Neutrophil (primary cell): ENCODE results near the gene ST3GAL3.

Source experiments
- H3K27ac ChIP-seq: fragments of 200-600 bp; sonication (generic); 2 replicates; pipeline ENCODE4 v1.5.1; 2016; ENCODE audit warnings: mild to moderate bottlenecking, moderate library complexity
- H3K27me3 ChIP-seq: fragments of 200-600 bp; sonication (generic); 2 replicates; pipeline ENCODE4 v1.6.0; 2016; ENCODE audit warnings: mild to moderate bottlenecking
- H3K36me3 ChIP-seq: fragments of 200-600 bp; sonication (generic); 2 replicates; pipeline ENCODE4 v1.5.1; 2017
- H3K4me1 ChIP-seq, 2 experiments: fragments of 200-600 bp in 1 of 2; sonication (generic) in 1 of 2; 1 replicate in 1 of 2; 2 replicates in 1 of 2; pipeline versions ENCODE4 v1.5.1 to v1.6.1; 2013 to 2016; ENCODE audit warnings: low read depth in 1 of 2, low read length in 1 of 2, mild to moderate bottlenecking in 1 of 2, moderate library complexity in 1 of 2; ENCODE audit not compliant: control insufficient read depth in 1 of 2, insufficient read depth in 1 of 2
- H3K4me3 ChIP-seq, 2 experiments: fragments of 200-600 bp in 1 of 2; sonication (generic) in 1 of 2; 1 replicate in 1 of 2; 2 replicates in 1 of 2; pipeline ENCODE4 v1.5.1; 2013 to 2016; ENCODE audit warnings: low read depth in 1 of 2, low read length in 1 of 2, mild to moderate bottlenecking in 1 of 2, moderate library complexity in 1 of 2
- H3K9me3 ChIP-seq: fragments of 200-600 bp; sonication (generic); 2 replicates; pipeline ENCODE4 v1.5.1; 2016
- CTCF ChIP-seq: fragments of 200-600 bp; sonication (generic); IDR thresholded peaks from 2 replicates; pipeline ENCODE4 v1.5.1; 2016; ENCODE audit warnings: antibody characterized with exemption

The ST3GAL3 gene

GRCh38 chr1:43938892-43939587 lies 231.7 kb downstream of the ST3GAL3 start:
- no peaks in the 10 kb centered on the region for H3K36me3 ChIP-seq
- TF ChIP-seq CTCF: no peak

GRCh38 chr1:43942411-43942810 lies 235.1 kb downstream of the ST3GAL3 start:
- H3K27ac ChIP-seq: no peak overlapping the region
- H3K27me3 ChIP-seq: peaks cover 16% of the 10 kb centered on the region
- no peaks in the 10 kb centered on the region for H3K36me3 ChIP-seq

More at GRCh38 chr1:43938892-43939587, 231.7 kb downstream of the ST3GAL3 start:
- H3K4me1 ChIP-seq: peaks cover 7 to 17% of the 10 kb centered on the region in 2 experiments
- no peaks in the 10 kb centered on the region for H3K9me3 ChIP-seq
- no peak overlapping the region for H3K27ac ChIP-seq
- H3K27me3 ChIP-seq: peaks cover 49% of the 10 kb centered on the region
- H3K4me3 ChIP-seq: no peak overlapping the region

GRCh38 chr1:43944860-43945259 lies 237.5 kb downstream of the ST3GAL3 start:
- Histone ChIP-seq H3K9me3 (no peaks in the 10 kb centered on the region), H3K4me3 (no peak overlapping the region), H3K27ac (no peak overlapping the region), H3K36me3 (peaks cover 4% of the 10 kb centered on the region), H3K4me1 (peaks cover 17 to 25% of the 10 kb centered on the region in 2 experiments), H3K27me3 (no peaks in the 10 kb centered on the region)
- TF ChIP-seq CTCF: no peak

More at GRCh38 chr1:43942411-43942810, 235.1 kb downstream of the ST3GAL3 start:
- H3K9me3 ChIP-seq: no peaks in the 10 kb centered on the region
- no peak overlapping the region for H3K4me3 ChIP-seq
- peaks cover 11 to 14% of the 10 kb centered on the region in 2 experiments for H3K4me1 ChIP-seq
- TF ChIP-seq CTCF: no peak

- no peaks in the 10 kb centered on the region for H3K27me3 ChIP-seq
- peaks cover 8% of the 10 kb centered on the region for H3K36me3 ChIP-seq
- peaks cover 17 to 25% of the 10 kb centered on the region in 2 experiments for H3K4me1 ChIP-seq
- peak overlapping the region; percentile 83 to 86 for H3K4me3 ChIP-seq
- H3K27ac ChIP-seq: peak overlapping the region; percentile 94
- TF ChIP-seq CTCF: no peak
- H3K9me3 ChIP-seq: no peaks in the 10 kb centered on the region
Observed at GRCh38 chr1:43945674-43946235, 238.4 kb downstream of the ST3GAL3 start.

- Histone ChIP-seq H3K36me3 (peaks cover 8% of the 10 kb centered on the region), H3K27me3 (no peaks in the 10 kb centered on the region), H3K9me3 (no peaks in the 10 kb centered on the region), H3K4me3 (peak within 1 kb of the TSS; percentile 83 to 86), H3K4me1 (peaks cover 17 to 25% of the 10 kb centered on the region in 2 experiments), H3K27ac (peak within 1 kb of the TSS; percentile 94)
- peak; percentile 79 for TF ChIP-seq CTCF
Observed at GRCh38 chr1:43946236-43947060, 239.1 kb downstream of the ST3GAL3 start, which contains the start of gene IPO13. Gene IPO13, plus strand, starts transcription at chr1:43946950. Its CDS starts 651 bp downstream, at chr1:43947601.
